Endothelial cell of umbilical vein (primary cell): ENCODE results near the gene XKRX. TPM values are rescaled to one million over a fixed set of nuclear protein-coding genes. Genes with fewer than 3 reads are reported as not detected.

Experiments
- BruUV-seq: library from RNA; stranded (reverse); fragments of 400-500 nt; replicated peaks from 2 replicates; lab custom pipeline; 2021; lab: Mats Ljungman, UMichigan
- CTCF ChIA-PET: fragments of 300-600, 350-600 bp; sonication (Branson Sonifier 250); formaldehyde crosslinking; loops from one replicate; lab custom pipeline; 2021; ENCODE audit warnings: antibody characterized with exemption, inconsistent platforms; lab: Charles Lee
- POLR2A ChIA-PET: fragments of 300-600, 350-600 bp; sonication (Branson Sonifier 250); formaldehyde crosslinking; loops from one replicate; lab custom pipeline; 2021; ENCODE audit warnings: antibody characterized with exemption, inconsistent platforms; lab: Charles Lee
- DNase-seq: peaks from one replicate; pipeline ENCODE4 v3.0.0-alpha.2; 2011; ENCODE audit warnings: low read depth, low spot score
- FAIRE-seq: peaks from 2 replicates; lab custom pipeline; 2011; peaks lifted over from hg19 to GRCh38; lab: Jason Lieb, UNC
- H2AFZ ChIP-seq: 2 replicates; pipeline ENCODE4 v1.6.0; 2012; ENCODE audit warnings: low read depth, low read length, control low read depth, inconsistent platforms
- H3K27ac ChIP-seq: 2 replicates; pipeline ENCODE4 v1.5.1; 2011; ENCODE audit warnings: low read depth, mild to moderate bottlenecking, control low read depth, low read length, moderate library complexity; ENCODE audit not compliant: insufficient read depth
- H3K27me3 ChIP-seq, 2 experiments: 2 replicates each; pipeline versions ENCODE4 v1.6.0 to v1.6.1; 2011; ENCODE audit warnings: low read length in 2 of 2, mixed read lengths in 1 of 2; ENCODE audit not compliant: control insufficient read depth in 2 of 2, insufficient read depth in 2 of 2
- H3K36me3 ChIP-seq, 2 experiments: 2 replicates in 1 of 2; 3 replicates in 1 of 2; pipeline ENCODE4 v1.5.1; 2011; ENCODE audit warnings: low read length in 2 of 2, mild to moderate bottlenecking in 1 of 2, moderate library complexity in 1 of 2; ENCODE audit not compliant: control insufficient read depth in 2 of 2, insufficient read depth in 2 of 2; ENCODE audit errors: extremely low read depth in 1 of 2
- H3K4me1 ChIP-seq: 3 replicates; pipeline ENCODE4 v1.5.1; 2011; ENCODE audit warnings: mild to moderate bottlenecking, low read length; ENCODE audit not compliant: control insufficient read depth, insufficient read depth; ENCODE audit errors: extremely low read depth
- H3K4me2 ChIP-seq: 2 replicates; pipeline ENCODE4 v1.6.1; 2011; ENCODE audit warnings: low read length, control low read depth, mixed read lengths; ENCODE audit not compliant: insufficient read depth
- H3K4me3 ChIP-seq, 3 experiments: fragments of 200-600 bp in 1 of 3; sonication (generic), shearing (Covaris generic) in 1 of 3; replicated peaks in 1 of 3; 2 replicates each; pipeline ENCODE4 v1.5.1; 2011 to 2016; ENCODE audit warnings: control low read depth in 3 of 3, low read length in 3 of 3, mild to moderate bottlenecking in 2 of 3, inconsistent platforms in 1 of 3, low read depth in 1 of 3, moderate library complexity in 1 of 3; ENCODE audit not compliant: insufficient read depth in 1 of 3
- H3K79me2 ChIP-seq: 2 replicates; pipeline ENCODE4 v1.6.0; 2012; ENCODE audit warnings: low read length, inconsistent platforms; ENCODE audit not compliant: control insufficient read depth, insufficient read depth
- H3K9ac ChIP-seq: replicated peaks from 2 replicates; pipeline ENCODE3; 2011; ENCODE audit warnings: low read length, control low read depth; ENCODE audit not compliant: insufficient read depth; ENCODE audit errors: extremely low read depth
- H3K9me1 ChIP-seq: replicated peaks from 3 replicates; pipeline ENCODE4 v1.6.0; 2011; ENCODE audit warnings: mild to moderate bottlenecking, low read length; ENCODE audit not compliant: control insufficient read depth, insufficient read depth; ENCODE audit errors: extremely low read depth
- H3K9me3 ChIP-seq: replicated peaks from 2 replicates; pipeline ENCODE4 v1.5.1; 2012; ENCODE audit warnings: low read length, inconsistent platforms; ENCODE audit not compliant: control insufficient read depth, insufficient read depth
- H4K20me1 ChIP-seq: replicated peaks from 2 replicates; pipeline ENCODE3; 2011; ENCODE audit warnings: mild to moderate bottlenecking, low read length; ENCODE audit not compliant: control insufficient read depth, insufficient read depth; ENCODE audit errors: extremely low read depth
- EZH2 ChIP-seq: IDR thresholded peaks from 2 replicates; pipeline ENCODE4 v1.6.1; 2012; ENCODE audit warnings: borderline replicate concordance, low read depth, mild to moderate bottlenecking, moderate library complexity, low read length, inconsistent platforms; ENCODE audit not compliant: severe bottlenecking
- FOS ChIP-seq: IDR thresholded peaks from 2 replicates; pipeline ENCODE4 v1.6.1; 2011; ENCODE audit warnings: mild to moderate bottlenecking, low read length, moderate library complexity, borderline replicate concordance; ENCODE audit not compliant: insufficient read depth
- GATA2 ChIP-seq: IDR thresholded peaks from 2 replicates; pipeline ENCODE4 v1.7.0; 2011; ENCODE audit warnings: low read depth, mild to moderate bottlenecking, moderate library complexity, mixed read lengths, low read length; ENCODE audit not compliant: insufficient read length, insufficient read depth
- JUN ChIP-seq: IDR thresholded peaks from 2 replicates; pipeline ENCODE4 v1.6.1; 2011; ENCODE audit warnings: borderline replicate concordance, low read depth; ENCODE audit not compliant: insufficient read length, insufficient read depth
- MYC ChIP-seq: IDR thresholded peaks from one replicate; pipeline ENCODE4 v1.6.1; 2011; ENCODE audit warnings: mild to moderate bottlenecking, low read depth, low read length
- POLR2A ChIP-seq: IDR thresholded peaks from 2 replicates; pipeline ENCODE4 v1.6.1; 2012; ENCODE audit warnings: low read depth, mild to moderate bottlenecking, control low read depth, low read length
- POLR2AphosphoS5 ChIP-seq: IDR thresholded peaks from 2 replicates; pipeline ENCODE4 v1.6.1; 2012; ENCODE audit warnings: low read depth, mild to moderate bottlenecking, control low read depth, low read length, moderate library complexity; ENCODE audit not compliant: insufficient read depth
- dilution Hi-C: fragments of 300-500 bp; cut with MboI; formaldehyde crosslinking; loops from one replicate; pipeline ENCODE4 v1.15.0; 2019; ENCODE audit warnings: low sequenced_read_pairs; ENCODE audit not compliant: extremely low pct_ligation_motif_present
- intact Hi-C: fragments of 100-400 bp; cut with micrococcal nuclease; formaldehyde crosslinking; loops from one replicate; pipeline ENCODE4 v1.10.0; 2022
- polyA plus RNA-seq, 4 experiments: library from polyadenylated mRNA; depleted of rRNA in 3 of 4; stranded (reverse) in 3 of 4; unstranded in 1 of 4; fragments of >200 nt; gene quantifications; 2 replicates each; pipeline versions ENCODE4 v1.2.1 to v1.2.3, GENCODE V29; 2011 to 2012; ENCODE audit warnings: missing spikeins in 1 of 4
- total RNA-seq: library from RNA; stranded (reverse); gene quantifications from 2 replicates; pipeline ENCODE4 v1.2.3, GENCODE V29; 2021
- TF ChIP-seq, protein P1 (sequence below): IDR thresholded peaks from 2 replicates; pipeline ENCODE4 v1.6.1; 2011; ENCODE audit not compliant: insufficient read depth, insufficient read length
- TF ChIP-seq, protein P2 (sequence below), 2 donors: IDR thresholded peaks; 1 replicate in 1 of 2; 2 replicates in 1 of 2; pipeline ENCODE4 v1.5.1; 2011; ENCODE audit warnings: low read length in 2 of 2, mild to moderate bottlenecking in 2 of 2, moderate library complexity in 2 of 2, control low read depth in 1 of 2, inconsistent platforms in 1 of 2, low read depth in 1 of 2; ENCODE audit not compliant: insufficient read depth in 1 of 2; ENCODE audit errors: extremely low read depth in 1 of 2

The XKRX gene
- total and polyA plus RNA-seq, 2 donors (not counting 3 experiments of a cell fraction or from before 2014, with no cell fraction given) = 0.33 to 0.88 TPM

DNA sequence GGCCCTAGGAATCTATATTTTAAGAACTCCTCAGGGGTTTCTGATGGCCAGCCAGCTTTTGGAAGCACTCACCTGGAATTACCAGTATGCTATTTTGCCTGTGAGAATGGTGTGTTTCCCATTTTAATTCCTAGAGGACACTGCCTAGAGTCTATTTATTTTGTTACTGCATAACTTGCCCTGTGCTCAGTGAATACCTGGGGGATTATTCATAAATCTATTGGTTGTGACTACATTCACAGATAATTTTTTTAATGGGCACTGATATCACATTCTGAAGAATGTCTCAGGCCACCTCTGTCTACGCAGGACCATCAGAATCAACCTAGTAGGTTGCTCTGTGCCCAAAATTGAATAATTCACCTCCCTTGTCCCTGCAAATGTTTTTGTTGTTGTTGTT, 47.5 kb upstream of the XKRX start:
- Histone ChIP-seq H3K27ac (no peak overlapping the region), H4K20me1 (no peaks in the 10 kb centered on the region), H3K4me1 (peaks cover 17% of the 10 kb centered on the region), H2AFZ (no peak overlapping the region), H3K4me3 (no peak overlapping the region), H3K9ac (no peak overlapping the region), H3K9me3 (no peaks in the 10 kb centered on the region), H3K27me3 (no peaks in the 10 kb centered on the region), H3K9me1 (no peaks in the 10 kb centered on the region), H3K79me2 (no peaks in the 10 kb centered on the region), H3K4me2 (no peak overlapping the region), H3K36me3 (no peaks in the 10 kb centered on the region)
- TF ChIP-seq EZH2 (no peak), GATA2 (no peak)
- intact Hi-C loops (no loop called here), dilution Hi-C loops (no loop called here)
- DNase-seq (no peak), FAIRE-seq (no peak)
- ChIA-PET POLR2A (no interaction called here), CTCF (no interaction called here)
- BruUV-seq = no TSS peak

DNA sequence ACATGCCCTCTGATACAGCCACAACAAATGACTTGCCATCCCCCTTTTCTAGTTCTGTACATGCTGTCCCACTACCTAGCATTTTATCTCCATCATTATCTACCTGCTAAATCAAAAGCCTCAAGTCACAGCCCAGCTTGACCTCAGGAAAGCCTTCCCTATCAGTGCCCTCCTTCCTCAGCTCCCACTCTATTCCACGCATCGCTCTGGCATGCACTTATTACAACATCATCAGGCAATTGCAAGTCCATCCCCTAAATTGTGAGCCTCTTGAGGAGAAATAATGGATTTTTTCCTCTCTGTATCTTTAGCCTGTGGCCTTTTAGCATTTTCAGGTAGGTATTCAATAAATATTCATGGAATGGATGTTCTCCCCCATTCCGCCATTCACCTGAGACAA, 46.5 kb upstream of the XKRX start:
- FAIRE-seq = no peak
- POLR2A ChIA-PET = no interaction called here

More for the DNA sequence above, 46.5 kb upstream of the XKRX start:
- Histone ChIP-seq H3K4me3 (no peak overlapping the region), H3K9me1 (no peaks in the 10 kb centered on the region), H2AFZ (no peak overlapping the region), H3K27ac (no peak overlapping the region), H3K36me3 (no peaks in the 10 kb centered on the region), H3K79me2 (no peaks in the 10 kb centered on the region), H3K9me3 (no peaks in the 10 kb centered on the region), H3K4me2 (no peak overlapping the region), H3K27me3 (no peaks in the 10 kb centered on the region), H3K9ac (no peak overlapping the region), H4K20me1 (no peaks in the 10 kb centered on the region), H3K4me1 (peaks cover 9% of the 10 kb centered on the region)
- TF ChIP-seq EZH2 (no peak), GATA2 (no peak), POLR2A (no peak), JUN (no peak), POLR2AphosphoS5 (no peak), FOS (no peak), MYC (no peak)
- TF ChIP-seq, protein P1, sequence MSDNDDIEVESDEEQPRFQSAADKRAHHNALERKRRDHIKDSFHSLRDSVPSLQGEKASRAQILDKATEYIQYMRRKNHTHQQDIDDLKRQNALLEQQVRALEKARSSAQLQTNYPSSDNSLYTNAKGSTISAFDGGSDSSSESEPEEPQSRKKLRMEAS = no peak
- TF ChIP-seq, protein P2, sequence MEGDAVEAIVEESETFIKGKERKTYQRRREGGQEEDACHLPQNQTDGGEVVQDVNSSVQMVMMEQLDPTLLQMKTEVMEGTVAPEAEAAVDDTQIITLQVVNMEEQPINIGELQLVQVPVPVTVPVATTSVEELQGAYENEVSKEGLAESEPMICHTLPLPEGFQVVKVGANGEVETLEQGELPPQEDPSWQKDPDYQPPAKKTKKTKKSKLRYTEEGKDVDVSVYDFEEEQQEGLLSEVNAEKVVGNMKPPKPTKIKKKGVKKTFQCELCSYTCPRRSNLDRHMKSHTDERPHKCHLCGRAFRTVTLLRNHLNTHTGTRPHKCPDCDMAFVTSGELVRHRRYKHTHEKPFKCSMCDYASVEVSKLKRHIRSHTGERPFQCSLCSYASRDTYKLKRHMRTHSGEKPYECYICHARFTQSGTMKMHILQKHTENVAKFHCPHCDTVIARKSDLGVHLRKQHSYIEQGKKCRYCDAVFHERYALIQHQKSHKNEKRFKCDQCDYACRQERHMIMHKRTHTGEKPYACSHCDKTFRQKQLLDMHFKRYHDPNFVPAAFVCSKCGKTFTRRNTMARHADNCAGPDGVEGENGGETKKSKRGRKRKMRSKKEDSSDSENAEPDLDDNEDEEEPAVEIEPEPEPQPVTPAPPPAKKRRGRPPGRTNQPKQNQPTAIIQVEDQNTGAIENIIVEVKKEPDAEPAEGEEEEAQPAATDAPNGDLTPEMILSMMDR (IDR thresholded peaks at IDR 0.05; ENCODE audit: extremely low read depth in 1 of 2, insufficient read depth in 1 of 2, low read depth in 1 of 2, low read length in 2 of 2) = no peak
- no TSS peak for BruUV-seq
- intact Hi-C loops = no loop called here
- dilution Hi-C loops = no loop called here
- DNase-seq = no peak
- CTCF ChIA-PET = no interaction called here
